HepG2 (cell line): Measurements from ENCODE around the gene PRR35. TPM values are rescaled to one million over a fixed set of nuclear protein-coding genes. Genes with fewer than 3 reads are reported as not detected.

Experiments used
- ATAC-seq: fragments of 200-7000 bp; cut with Tn5 transposase; 3 replicates; pipeline ENCODE4 v1.9.1; 2020; ENCODE audit warnings: mild to moderate bottlenecking, moderate library complexity
- BruUV-seq: library from RNA; stranded (reverse); fragments of 400-500 nt; replicated peaks from 2 replicates; lab custom pipeline; 2021; lab: Mats Ljungman, UMichigan
- CTCF ChIA-PET: fragments of 300-600 bp; formaldehyde crosslinking; extraction: SDS; loops from one replicate; lab custom pipeline; 2021; ENCODE audit warnings: low total read pairs, inconsistent platforms, low intra/inter-chr PET ratio; lab: Yijun Ruan, JAX
- POLR2A ChIA-PET: fragments of 350-600 bp; sonication (Branson Sonifier 250); formaldehyde crosslinking; loops from one replicate; lab custom pipeline; 2020; ENCODE audit warnings: antibody characterized with exemption, inconsistent platforms; lab: Yijun Ruan, JAX
- DNase-seq: peaks from one replicate; pipeline ENCODE4 v3.0.0-alpha.2; 2015; ENCODE audit warnings: low spot score
- FAIRE-seq: peaks from 3 replicates; lab custom pipeline; 2011; peaks lifted over from hg19 to GRCh38; lab: Jason Lieb, UNC
- H2AFZ ChIP-seq: one replicate; pipeline ENCODE4 v1.6.1; 2011; ENCODE audit warnings: low read length, inconsistent platforms
- H3K27ac ChIP-seq: fragments of 300-600 bp; 3 replicates; pipeline ENCODE4 v1.8.0; 2011; ENCODE audit warnings: mixed run types, mild to moderate bottlenecking, mixed read lengths, low read length, inconsistent platforms; ENCODE audit not compliant: insufficient read depth; ENCODE audit errors: extremely low read length
- H3K27me3 ChIP-seq, 2 experiments: fragments of 200-600 bp in 1 of 2; 2 replicates in 1 of 2; 3 replicates in 1 of 2; pipeline versions ENCODE4 v1.6.0 to v1.8.0; 2011; ENCODE audit warnings: low read length in 2 of 2, mild to moderate bottlenecking in 2 of 2, moderate library complexity in 2 of 2, inconsistent platforms in 1 of 2; ENCODE audit not compliant: insufficient read depth in 2 of 2, control insufficient read depth in 1 of 2
- H3K36me3 ChIP-seq, 2 experiments: fragments of 200-600 bp in 1 of 2; replicated peaks in 1 of 2; 2 replicates in 1 of 2; 3 replicates in 1 of 2; pipeline versions ENCODE4 v1.5.1 to v1.8.0; 2011; ENCODE audit warnings: low read length in 2 of 2, inconsistent platforms in 1 of 2; ENCODE audit not compliant: insufficient read depth in 2 of 2, control insufficient read depth in 1 of 2
- H3K4me1 ChIP-seq: 2 replicates; pipeline ENCODE4 v1.5.1; 2012; ENCODE audit warnings: low read length, inconsistent platforms; ENCODE audit not compliant: insufficient read depth
- H3K4me2 ChIP-seq: 2 replicates; pipeline ENCODE4 v1.6.0; 2011; ENCODE audit warnings: low read depth, low read length, inconsistent platforms
- H3K4me3 ChIP-seq, 3 experiments: fragments of 200-600 bp in 1 of 3; sonication (generic), shearing (Covaris generic) in 1 of 3; replicated peaks in 1 of 3; 2 replicates each; pipeline ENCODE4 v1.5.1; 2011 to 2016; ENCODE audit warnings: low read length in 3 of 3, inconsistent platforms in 2 of 3, low read depth in 2 of 3, mild to moderate bottlenecking in 2 of 3, control low read depth in 1 of 3, mixed read lengths in 1 of 3; ENCODE audit not compliant: insufficient read depth in 1 of 3
- H3K79me2 ChIP-seq: one replicate; pipeline ENCODE4 v1.6.1; 2011; ENCODE audit warnings: low read length, inconsistent platforms; ENCODE audit not compliant: insufficient read depth
- H3K9ac ChIP-seq: 2 replicates; pipeline ENCODE4 v1.6.0; 2011; ENCODE audit warnings: mild to moderate bottlenecking, low read depth, low read length, inconsistent platforms; ENCODE audit not compliant: insufficient read depth
- H3K9me3 ChIP-seq: 2 replicates; pipeline ENCODE4 v1.5.1; 2012; ENCODE audit warnings: mild to moderate bottlenecking, low read length
- H4K20me1 ChIP-seq: 2 replicates; pipeline ENCODE4 v1.6.0; 2011; ENCODE audit warnings: inconsistent platforms, mild to moderate bottlenecking, low read length, moderate library complexity; ENCODE audit not compliant: insufficient read depth
- AGO2 ChIP-seq: fragments of 200-400 bp; formaldehyde crosslinking; optimal IDR thresholded peaks from 2 replicates; pipeline ENCODE3; 2017; ENCODE audit warnings: mild to moderate bottlenecking, low read depth, low read length, moderate library complexity
- ATM ChIP-seq: fragments of 450-650 bp; IDR thresholded peaks from 2 replicates; pipeline ENCODE4 v1.7.1; 2017; ENCODE audit warnings: mild to moderate bottlenecking, borderline replicate concordance
- HCFC1 ChIP-seq: fragments of 150-350 bp; IDR thresholded peaks from 2 replicates; pipeline ENCODE4 v1.6.1; 2014; ENCODE audit warnings: low read depth, low read length
- MTA1 ChIP-seq: sonication (generic); formaldehyde crosslinking; IDR thresholded peaks from 2 replicates; pipeline ENCODE4 v1.4.0; 2020; ENCODE audit warnings: missing genetic modification reagents, mild to moderate bottlenecking, borderline replicate concordance
- RNF219 ChIP-seq: sonication (generic); formaldehyde crosslinking; IDR thresholded peaks from 2 replicates; pipeline ENCODE4 v1.5.0; 2020; ENCODE audit warnings: mild to moderate bottlenecking, missing genetic modification reagents
- TBX2 ChIP-seq: sonication (generic); formaldehyde crosslinking; IDR thresholded peaks from 2 replicates; pipeline ENCODE4 v1.5.0; 2020; ENCODE audit warnings: missing genetic modification reagents, mild to moderate bottlenecking, borderline replicate concordance
- THAP9 ChIP-seq: sonication (generic); formaldehyde crosslinking; IDR thresholded peaks from 2 replicates; pipeline ENCODE4; 2020; ENCODE audit warnings: missing genetic modification reagents, mild to moderate bottlenecking, borderline replicate concordance
- WIZ ChIP-seq: sonication (generic); formaldehyde crosslinking; IDR thresholded peaks from 2 replicates; pipeline ENCODE4 v1.5.1; 2020; ENCODE audit warnings: mild to moderate bottlenecking, missing genetic modification reagents
- ZNF33A ChIP-seq: sonication (generic); formaldehyde crosslinking; IDR thresholded peaks from 2 replicates; pipeline ENCODE4 v1.5.1; 2020; ENCODE audit warnings: missing genetic modification reagents, mild to moderate bottlenecking, moderate library complexity, borderline replicate concordance
- WGBS: methylation state at CpG from one replicate; pipeline ENCODE4 v1.1.6; 2017; ENCODE audit warnings: low lambda C conversion rate; 5-methylcytosine and 5-hydroxymethylcytosine counted together
- in situ Hi-C: cut with HindIII; loops from 2 replicates; pipeline ENCODE4 v1.10.0; 2017; ENCODE audit warnings: low pct_unique_long_range_greater_than_20kb; ENCODE audit not compliant: extremely low pct_ligation_motif_present
- intact Hi-C: fragments of 100-400 bp; cut with micrococcal nuclease; formaldehyde crosslinking; loops from one replicate; pipeline ENCODE4 v1.10.0; 2022; ENCODE audit not compliant: unreplicated experiment
- polyA plus RNA-seq, 8 experiments: library from polyadenylated mRNA; depleted of rRNA in 3 of 8; stranded (reverse) in 7 of 8; unstranded in 1 of 8; fragments of >200 nt; fragmentation: Illumina TruSeq in 4 of 8; extraction: Trizol in 4 of 8; gene quantifications; 2 replicates each; pipeline versions ENCODE4 v1.2.1 to v1.2.3, GENCODE V29; 2011 to 2016; ENCODE audit warnings: low read depth in 4 of 8, missing spikeins in 1 of 8, mixed read lengths in 1 of 8; ENCODE audit not compliant: insufficient read depth in 1 of 8
- total RNA-seq, 5 experiments: library from RNA; depleted of rRNA; stranded (reverse); fragments of >200 nt; fragmentation: Illumina TruSeq; extraction: Trizol; gene quantifications; 2 replicates each; pipeline ENCODE4 v1.2.3, GENCODE V29; 2016; ENCODE audit warnings: low read depth in 1 of 5

PRR35 gene
- total and polyA plus RNA-seq, 2 of the 13 experiments (the other 11 are each of a cell fraction or from before 2014, with no cell fraction given) = 0.07 to 0.16 TPM

- Histone ChIP-seq H4K20me1 (no peaks in the 10 kb centered on the region), H3K36me3 (peaks cover 26 to 68% of the 10 kb centered on the region in 2 experiments; a peak in 4 of 5 replicates), H3K9ac (no peak overlapping the region), H3K4me2 (no peak overlapping the region), H3K9me3 (no peaks in the 10 kb centered on the region), H3K27ac (no peak overlapping the region), H3K79me2 (no peaks in the 10 kb centered on the region), H2AFZ (no peak overlapping the region), H3K27me3 (no peaks in the 10 kb centered on the region), H3K4me1 (no peaks in the 10 kb centered on the region; the same call in 1 of the 2 replicates), H3K4me3 (no peak overlapping the region)
- no peak for ATAC-seq
- TF ChIP-seq ZNF33A (no peak), AGO2 (peak; percentile 33)
- intact Hi-C loops (no loop called here), in situ Hi-C loops (no loop called here)
- no peak for DNase-seq
- CTCF ChIA-PET = no interaction called here
- no TSS peak for BruUV-seq
- no peak for FAIRE-seq
- WGBS = 100% methylated on average over 1 of the region's 11 CpGs
- POLR2A ChIA-PET = no interaction called here
Measured at GRCh38 chr16:515939-516226, 44.3 kb upstream of the PRR35 start.

GRCh38 chr16:516301-516700 is 43.9 kb upstream of the PRR35 start:
- in situ Hi-C loops = no loop called here
- Histone ChIP-seq H3K4me1 (no peaks in the 10 kb centered on the region; the same call in 1 of the 2 replicates), H3K4me3 (no peak overlapping the region), H3K4me2 (no peak overlapping the region), H3K9me3 (no peaks in the 10 kb centered on the region), H3K27me3 (no peaks in the 10 kb centered on the region), H3K79me2 (no peaks in the 10 kb centered on the region), H3K9ac (no peak overlapping the region), H3K27ac (no peak overlapping the region), H2AFZ (no peak overlapping the region), H4K20me1 (no peaks in the 10 kb centered on the region), H3K36me3 (peaks cover 26 to 71% of the 10 kb centered on the region in 2 experiments; a peak in 4 of 5 replicates)
- POLR2A ChIA-PET = interaction anchor here (1.3 kb wide), 1 partner anchor 14 kb away, joined by 5 read pairs; no protein-coding TSS in a partner anchor
- ATAC-seq (no peak), FAIRE-seq (no peak), DNase-seq (no peak)
- TF ChIP-seq ATM (no peak), MTA1 (CRISPR knock-in tag) (no peak), RNF219 (no peak), THAP9 (no peak), WIZ (no peak), TBX2 (CRISPR knock-in tag) (no peak), HCFC1 (no peak)
- intact Hi-C loops = no loop called here
- no TSS peak for BruUV-seq
- WGBS = 97% methylated on average over 8 of the region's 8 CpGs
- CTCF ChIA-PET = no interaction called here
